Activated T-cell treated with anti-CD3 and anti-CD28 coated beads, Interleukin-2, amount 50 U/mL, for 72 hours (primary cell): ENCODE measurements around the gene NUP214. TPM values are rescaled to one million over a fixed set of nuclear protein-coding genes. Genes with fewer than 3 reads are reported as not detected.
A peak's percentile ranks its signal among the peaks of the same experiment; 100 is the strongest.

Experiments
- ATAC-seq, 2 donors: fragments of 150-1000 bp; cut with Tn5 transposase; replicated peaks in 1 of 2; 2 replicates each; pipeline ENCODE4 v1.10.0; 2021; ENCODE audit warnings: moderate library complexity in 2 of 2, mild to moderate bottlenecking in 1 of 2
- DNase-seq, 2 donors: peaks; one replicate each; pipeline ENCODE4 v3.0.0; 2021 to 2022; ENCODE audit warnings: mixed read lengths in 1 of 2
- H3K27ac Mint-ChIP-seq: one replicate; pipeline ENCODE4 v1.8.0; 2022; ENCODE audit warnings: mild to moderate bottlenecking, moderate library complexity, mixed read lengths
- H3K27me3 Mint-ChIP-seq: one replicate; pipeline ENCODE4 v1.8.0; 2022; ENCODE audit warnings: low read depth, mixed read lengths
- H3K36me3 Mint-ChIP-seq, 2 donors: one replicate each; pipeline ENCODE4 v1.8.0; 2022; ENCODE audit warnings: mixed read lengths in 2 of 2, mild to moderate bottlenecking in 1 of 2; ENCODE audit not compliant: insufficient read depth in 2 of 2
- H3K4me1 Mint-ChIP-seq: one replicate; pipeline ENCODE4 v1.8.0; 2022; ENCODE audit warnings: low read depth, mixed read lengths
- H3K4me3 Mint-ChIP-seq, 2 donors: one replicate each; pipeline ENCODE4 v1.8.0; 2022; ENCODE audit warnings: mild to moderate bottlenecking in 2 of 2, mixed read lengths in 2 of 2, moderate library complexity in 2 of 2
- H3K9me3 Mint-ChIP-seq, 2 donors: one replicate each; pipeline ENCODE4 v1.8.0; 2022; ENCODE audit warnings: mixed read lengths in 2 of 2
- total RNA-seq, 2 donors: library from RNA; stranded (reverse); gene quantifications; one replicate each; pipeline ENCODE4 v1.2.3, GENCODE V29; 2022

NUP214 gene
- total RNA-seq = 10 to 100 TPM; 67.6 to 78.5 TPM

DNA sequence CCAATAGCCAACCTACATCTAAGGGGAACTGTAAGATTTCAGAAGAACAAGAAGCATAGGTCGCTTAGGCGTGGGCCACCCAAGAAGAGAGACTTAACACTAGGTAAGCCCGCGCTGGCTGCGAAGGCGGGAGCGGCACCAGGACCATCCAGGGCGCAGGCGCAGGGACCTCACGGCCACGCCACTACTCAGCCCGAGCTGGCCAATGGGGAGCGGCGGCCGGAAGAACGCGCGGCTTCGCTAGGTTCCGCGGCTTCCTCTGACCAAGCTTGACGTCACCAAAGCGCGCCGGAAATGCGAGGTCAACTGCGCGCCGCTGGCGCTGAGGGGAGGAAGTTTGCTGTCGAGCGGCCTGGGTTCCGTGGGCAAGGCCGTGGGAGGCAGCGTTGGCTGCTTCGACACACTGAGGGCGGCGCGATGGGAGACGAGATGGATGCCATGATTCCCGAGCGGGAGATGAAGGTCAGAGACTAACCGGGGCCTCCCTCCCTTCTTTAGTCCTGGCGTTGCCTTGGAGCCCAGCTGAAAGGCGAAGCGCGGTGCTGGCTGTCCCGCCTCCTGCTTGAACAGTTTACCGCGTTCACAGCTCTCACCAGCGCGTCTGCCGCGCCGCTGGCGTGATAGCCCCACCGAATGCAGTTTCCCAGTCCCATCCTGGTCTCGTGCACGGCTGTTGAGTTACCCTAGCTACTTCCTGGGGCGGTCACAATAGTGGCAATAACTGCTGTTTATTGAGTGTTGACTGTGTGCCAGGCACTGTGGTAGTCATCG is at the start of gene NUP214:
NUP214 (plus strand) TSS at position 299 of the 771 bp plus-strand sequence; CDS start at position 418, 119 bp downstream.
- ATAC-seq = peak; percentile 98 to 99
- Mint-ChIP-seq H3K4me3 (peak within 1 kb of the TSS; percentile 96 to 98), H3K27ac (peak within 1 kb of the TSS; percentile 98), H3K36me3 (peaks cover 11 to 16% of the 10 kb centered on the region in 2 donors), H3K9me3 (no peaks in the 10 kb centered on the region), H3K4me1 (peaks cover 42% of the 10 kb centered on the region), H3K27me3 (no peaks in the 10 kb centered on the region)
- peak; percentile 99 to 100 for DNase-seq

- no peaks in the 10 kb centered on the region for H3K4me1 Mint-ChIP-seq
- H3K27ac Mint-ChIP-seq = no peak overlapping the region
- H3K27me3 Mint-ChIP-seq = no peaks in the 10 kb centered on the region
- ATAC-seq (no peak), DNase-seq (no peak)
- no peak overlapping the region for H3K4me3 Mint-ChIP-seq
- H3K36me3 Mint-ChIP-seq = no peaks in the 10 kb centered on the region
- H3K9me3 Mint-ChIP-seq = no peaks in the 10 kb centered on the region
Observed at GRCh38 chr9:131076347-131077195, 48.8 kb upstream of the NUP214 start.

GRCh38 chr9:131078427-131079366 is 46.7 kb upstream of the NUP214 start:
- H3K36me3 Mint-ChIP-seq = no peaks in the 10 kb centered on the region
- no peaks in the 10 kb centered on the region for H3K4me1 Mint-ChIP-seq
- no peaks in the 10 kb centered on the region for H3K9me3 Mint-ChIP-seq
- H3K4me3 Mint-ChIP-seq = no peak overlapping the region
- DNase-seq (no peak), ATAC-seq (no peak)
- no peak overlapping the region for H3K27ac Mint-ChIP-seq
- H3K27me3 Mint-ChIP-seq = no peaks in the 10 kb centered on the region

GRCh38 chr9:131080589-131080988 is 44.8 kb upstream of the NUP214 start:
- Mint-ChIP-seq H3K4me3 (no peak overlapping the region), H3K36me3 (no peaks in the 10 kb centered on the region), H3K27me3 (no peaks in the 10 kb centered on the region), H3K27ac (no peak overlapping the region), H3K4me1 (no peaks in the 10 kb centered on the region), H3K9me3 (no peaks in the 10 kb centered on the region)
- DNase-seq = no peak
- ATAC-seq = no peak

GRCh38 chr9:131081868-131082267 is 43.5 kb upstream of the NUP214 start:
- H3K27me3 Mint-ChIP-seq = no peaks in the 10 kb centered on the region
- no peaks in the 10 kb centered on the region for H3K9me3 Mint-ChIP-seq
- no peak for ATAC-seq
- H3K4me1 Mint-ChIP-seq = no peaks in the 10 kb centered on the region
- no peak for DNase-seq
- H3K4me3 Mint-ChIP-seq = no peak overlapping the region
- H3K27ac Mint-ChIP-seq = no peak overlapping the region
- H3K36me3 Mint-ChIP-seq = no peaks in the 10 kb centered on the region

DNA sequence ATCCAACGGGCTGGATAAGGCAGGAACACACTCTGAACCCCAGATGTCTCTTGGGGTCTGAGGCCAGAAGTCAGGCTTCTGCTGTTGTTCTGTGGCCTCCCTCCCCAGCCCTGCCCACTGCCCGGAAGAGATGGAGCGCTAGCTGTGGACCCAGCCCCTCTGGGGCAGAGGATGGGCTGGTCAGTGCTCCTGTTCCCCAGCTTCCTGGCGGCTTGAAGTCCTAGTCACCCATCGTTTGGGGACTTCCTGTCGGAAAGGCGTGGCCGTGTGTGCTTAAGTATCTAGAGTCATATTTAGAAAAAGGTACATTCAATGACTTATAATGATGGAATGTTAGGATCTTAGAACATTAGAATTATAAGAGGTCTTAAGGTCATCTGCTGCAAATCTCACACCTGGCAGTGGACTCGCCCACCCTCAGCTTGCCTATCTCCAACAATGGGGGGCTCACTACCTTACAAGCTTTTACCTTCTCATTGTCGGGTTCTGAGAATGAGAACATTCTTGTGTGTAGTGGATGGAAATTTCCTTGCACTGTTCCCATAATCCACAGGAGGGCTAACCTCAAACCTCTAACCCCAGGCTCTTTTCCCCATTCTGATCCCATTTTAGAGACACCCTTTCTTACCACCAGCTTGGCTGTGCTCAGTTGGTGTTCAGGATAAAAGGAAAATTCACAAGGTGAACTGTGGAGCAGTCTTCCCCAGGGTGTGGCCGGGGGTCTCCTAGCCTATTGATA is 42.4 kb upstream of the NUP214 start:
- Mint-ChIP-seq H3K27me3 (no peaks in the 10 kb centered on the region), H3K4me3 (no peak overlapping the region), H3K4me1 (no peaks in the 10 kb centered on the region), H3K27ac (no peak overlapping the region), H3K36me3 (no peaks in the 10 kb centered on the region), H3K9me3 (no peaks in the 10 kb centered on the region)
- ATAC-seq (no peak), DNase-seq (no peak)

- no peaks in the 10 kb centered on the region for H3K27me3 Mint-ChIP-seq
- no peak overlapping the region for H3K4me3 Mint-ChIP-seq
- no peaks in the 10 kb centered on the region for H3K4me1 Mint-ChIP-seq
- H3K27ac Mint-ChIP-seq = no peak overlapping the region
- DNase-seq (no peak), ATAC-seq (no peak)
- no peaks in the 10 kb centered on the region for H3K36me3 Mint-ChIP-seq
- no peaks in the 10 kb centered on the region for H3K9me3 Mint-ChIP-seq
Observed at GRCh38 chr9:131084661-131085369, 40.6 kb upstream of the NUP214 start.

DNA sequence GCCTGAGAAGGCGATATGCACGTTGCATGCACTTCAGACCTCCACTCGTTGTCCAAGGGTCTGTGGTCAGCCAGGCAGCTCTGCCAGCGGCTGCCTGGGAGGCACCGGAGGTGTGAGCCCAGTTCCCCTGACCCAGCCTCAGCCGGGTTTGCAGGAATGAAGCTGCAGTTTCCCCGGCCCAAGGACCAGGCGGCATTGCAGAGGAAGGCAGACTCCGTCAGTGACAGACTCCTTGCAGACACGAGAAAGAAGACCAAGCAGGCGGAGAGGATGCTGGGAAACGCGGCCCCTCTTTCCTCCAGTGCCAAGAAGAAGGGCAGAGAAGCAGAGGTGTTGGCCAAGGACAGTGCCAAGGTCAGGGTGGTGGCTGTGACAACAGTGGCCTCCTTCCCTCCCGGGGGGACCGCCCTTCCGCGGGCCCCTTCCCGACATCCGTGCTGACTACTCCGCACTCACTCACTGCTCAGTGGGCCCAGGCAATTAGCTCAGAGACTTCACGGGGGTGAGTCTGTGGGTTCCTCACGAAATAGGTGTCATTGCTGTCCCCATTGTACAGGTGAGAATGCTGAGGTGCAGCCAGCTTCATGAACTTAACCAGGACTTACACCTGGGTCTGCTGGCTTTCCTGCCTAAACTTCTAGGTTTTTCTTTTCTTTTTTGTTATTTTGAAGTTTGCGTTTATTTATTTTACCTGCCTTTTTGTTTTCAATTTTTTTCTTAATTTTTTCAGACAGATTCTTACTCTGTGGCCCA is 39.8 kb upstream of the NUP214 start:
- Mint-ChIP-seq H3K9me3 (no peaks in the 10 kb centered on the region), H3K27ac (no peak overlapping the region), H3K4me1 (no peaks in the 10 kb centered on the region), H3K27me3 (no peaks in the 10 kb centered on the region), H3K4me3 (no peak overlapping the region), H3K36me3 (no peaks in the 10 kb centered on the region)
- ATAC-seq (no peak), DNase-seq (no peak)

GRCh38 chr9:131087354-131087893 is 38.0 kb upstream of the NUP214 start:
- Mint-ChIP-seq H3K36me3 (no peaks in the 10 kb centered on the region), H3K4me1 (no peaks in the 10 kb centered on the region), H3K27me3 (no peaks in the 10 kb centered on the region), H3K4me3 (no peak overlapping the region), H3K27ac (no peak overlapping the region), H3K9me3 (no peaks in the 10 kb centered on the region)
- DNase-seq (no peak), ATAC-seq (no peak)

DNA sequence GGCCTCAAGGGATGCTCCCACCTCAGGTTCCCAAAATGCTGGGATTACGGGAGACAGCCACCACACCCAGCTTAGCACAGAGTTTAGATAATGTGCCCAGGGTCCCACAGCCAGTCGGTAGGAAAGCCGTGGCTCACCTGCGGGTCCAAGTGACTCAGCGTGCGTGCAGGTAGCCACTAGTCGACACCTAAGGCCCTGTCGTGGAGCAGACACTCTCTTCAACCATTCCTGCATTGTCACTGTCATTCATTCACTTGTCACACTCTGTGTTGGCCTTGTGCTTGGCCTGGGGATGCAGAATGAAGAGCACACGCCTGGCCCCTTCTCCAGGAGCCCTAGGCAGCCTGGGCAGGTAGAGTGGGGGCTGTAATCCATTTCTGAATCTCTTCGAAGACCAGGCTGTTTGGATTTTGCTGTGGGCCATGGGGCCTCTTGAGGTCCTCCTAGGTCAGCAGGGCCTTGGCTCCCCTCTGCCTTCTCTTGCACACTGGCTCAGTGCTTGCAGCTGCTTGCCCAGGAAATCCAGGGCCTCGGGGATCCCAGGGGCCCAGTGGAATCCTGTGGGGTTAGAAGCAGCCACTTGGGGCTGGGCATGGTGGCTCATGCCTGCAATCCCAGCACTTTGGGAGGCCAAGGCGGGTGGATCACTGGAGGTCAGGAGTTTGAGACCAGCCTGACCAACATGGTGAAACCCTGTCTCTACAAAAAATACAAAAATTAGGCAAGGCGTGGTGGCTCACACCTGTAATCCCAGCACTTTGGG is 35.2 kb upstream of the NUP214 start:
- ATAC-seq = no peak
- no peak for DNase-seq
- H3K27ac Mint-ChIP-seq = no peak overlapping the region
- peaks cover 14% of the 10 kb centered on the region for H3K27me3 Mint-ChIP-seq
- H3K36me3 Mint-ChIP-seq = no peaks in the 10 kb centered on the region
- no peaks in the 10 kb centered on the region for H3K4me1 Mint-ChIP-seq
- no peak overlapping the region for H3K4me3 Mint-ChIP-seq
- no peaks in the 10 kb centered on the region for H3K9me3 Mint-ChIP-seq
